ENCODE data around the gene LRRC56.
"Not testable (repeated sequence)": the region's sequence is repeated elsewhere in the genome, so short reads cannot be mapped to it uniquely, and the experiment has no call there.

Gene LRRC56

DNA sequence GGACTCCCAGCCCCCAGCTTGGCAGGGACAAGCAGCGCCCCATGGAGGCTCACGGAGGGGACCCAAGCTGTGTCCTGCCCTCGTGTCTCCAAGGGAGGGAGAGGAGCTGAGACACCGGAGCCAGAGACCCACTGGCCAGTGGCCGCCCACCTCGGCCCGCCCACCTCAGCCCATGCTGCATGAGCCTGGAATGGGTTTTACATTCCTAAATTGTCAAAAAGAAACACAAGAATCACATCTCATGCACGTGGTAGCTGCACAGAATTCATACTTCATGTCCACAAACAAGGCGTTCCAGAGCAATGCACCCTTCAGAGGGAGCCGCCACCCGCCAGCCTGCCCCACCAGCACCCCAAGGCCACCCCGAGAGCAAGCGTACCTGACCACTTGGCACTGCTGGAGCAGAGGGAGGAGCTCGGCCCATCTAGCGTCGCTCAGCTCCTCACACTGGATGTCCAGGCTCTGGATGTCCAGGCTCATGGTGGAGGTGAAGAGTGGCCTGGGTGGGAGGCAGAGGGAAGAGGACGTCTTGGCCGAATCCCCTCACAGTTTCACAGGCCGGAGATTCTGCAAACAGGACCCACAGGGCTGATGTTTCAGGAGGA is 35.5 kb upstream of the LRRC56 start:
- in situ Hi-C loops (cut with MboI; ENCODE audit: low sequenced_read_pairs), result no loop called here

GRCh38 chr11:502288-503178 is 34.8 kb upstream of the LRRC56 start:
- in situ Hi-C loops (cut with MboI; ENCODE audit: low sequenced_read_pairs), result no loop called here

GRCh38 chr11:503179-503981 is 33.9 kb upstream of the LRRC56 start:
- in situ Hi-C loops (cut with MboI; ENCODE audit: low sequenced_read_pairs), result no loop called here

- in situ Hi-C loops (cut with MboI; ENCODE audit: low sequenced_read_pairs), result no loop called here
Measured at GRCh38 chr11:504053-504993, 33.0 kb upstream of the LRRC56 start.

GRCh38 chr11:504994-505344 is 32.4 kb upstream of the LRRC56 start:
- in situ Hi-C loops (cut with MboI; ENCODE audit: low sequenced_read_pairs), result no loop called here

DNA sequence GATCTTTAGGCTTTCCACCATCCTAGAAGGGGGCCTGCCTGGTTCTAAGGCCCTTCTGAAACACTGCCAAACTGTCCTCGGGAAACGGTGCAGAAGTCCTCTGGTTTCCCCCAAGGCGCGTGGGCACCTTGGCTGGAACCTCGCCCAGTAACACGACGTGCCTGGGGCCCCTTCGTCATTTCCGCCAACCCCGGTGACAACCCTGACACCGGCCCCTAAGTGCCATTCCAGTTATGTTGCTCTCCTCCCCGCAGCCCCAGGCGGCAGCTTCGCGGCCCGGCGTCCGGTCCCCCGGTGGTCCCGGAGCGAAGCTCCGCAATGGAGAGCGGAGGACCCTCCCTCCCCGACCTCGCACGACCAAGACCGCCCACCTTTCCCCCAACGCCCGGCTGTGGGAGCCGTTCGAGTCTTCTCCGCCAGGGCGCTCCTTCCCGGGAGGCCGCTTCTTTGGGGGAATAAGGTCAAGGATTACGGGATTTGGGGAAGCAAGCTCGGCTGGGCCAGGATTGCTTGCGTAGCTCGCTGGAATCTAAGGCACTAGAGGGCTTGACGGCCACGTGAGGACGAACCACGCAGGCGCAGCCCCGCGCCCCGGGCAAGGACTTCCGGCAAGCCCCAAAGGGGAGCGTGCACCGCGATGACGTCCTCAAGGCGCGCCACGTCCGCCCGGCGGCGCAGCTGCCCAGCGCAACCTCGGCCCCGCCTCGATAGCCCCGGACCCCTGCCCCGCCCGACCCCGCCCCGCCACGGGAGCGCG is 30.9 kb upstream of the LRRC56 start:
- in situ Hi-C loops (cut with MboI; ENCODE audit: low sequenced_read_pairs), result no loop called here

DNA sequence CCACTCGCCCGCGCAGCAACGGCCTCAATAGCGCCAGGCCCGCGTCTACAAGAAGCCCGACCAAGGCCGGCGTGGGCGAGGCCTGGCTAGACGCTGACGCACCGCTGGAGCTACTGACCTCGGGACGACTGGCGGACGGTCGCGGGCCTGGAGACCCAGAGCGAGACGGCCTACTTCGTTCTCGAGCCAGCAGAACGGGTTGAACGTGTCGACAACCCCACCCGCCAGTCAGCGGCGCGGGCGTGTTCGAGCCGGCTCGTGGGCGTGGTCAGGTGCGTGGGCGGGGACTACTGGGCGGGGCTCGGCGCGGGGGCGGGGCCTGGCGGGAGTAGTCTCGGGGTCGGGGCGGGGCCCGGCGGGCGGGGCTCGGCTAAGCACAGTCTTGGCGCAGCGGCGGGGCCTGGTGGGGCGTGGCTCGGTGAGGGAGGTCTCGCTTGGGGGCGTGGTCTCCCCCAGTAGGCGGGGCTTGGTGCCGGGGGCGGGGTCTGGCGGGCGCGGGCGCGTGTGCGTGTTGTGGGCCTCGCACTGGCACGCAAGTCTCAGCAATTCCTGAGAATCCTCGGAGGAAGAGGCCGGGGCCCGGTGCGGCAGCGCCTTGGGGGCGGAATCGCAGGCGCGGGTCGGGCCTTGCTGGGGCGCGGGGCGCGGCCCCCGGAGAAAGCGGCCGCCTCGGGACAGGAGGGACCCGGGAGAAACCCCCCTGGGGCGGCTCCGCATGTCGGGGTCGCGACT is 30.2 kb upstream of the LRRC56 start, which contains the start of gene RNH1:
Gene RNH1, minus strand, starts transcription at position 248 of the 732 bp plus-strand sequence. CDS start 5,080 bp downstream, outside the sequence.
- in situ Hi-C loops (cut with MboI; ENCODE audit: low sequenced_read_pairs), result no loop called here

DNA sequence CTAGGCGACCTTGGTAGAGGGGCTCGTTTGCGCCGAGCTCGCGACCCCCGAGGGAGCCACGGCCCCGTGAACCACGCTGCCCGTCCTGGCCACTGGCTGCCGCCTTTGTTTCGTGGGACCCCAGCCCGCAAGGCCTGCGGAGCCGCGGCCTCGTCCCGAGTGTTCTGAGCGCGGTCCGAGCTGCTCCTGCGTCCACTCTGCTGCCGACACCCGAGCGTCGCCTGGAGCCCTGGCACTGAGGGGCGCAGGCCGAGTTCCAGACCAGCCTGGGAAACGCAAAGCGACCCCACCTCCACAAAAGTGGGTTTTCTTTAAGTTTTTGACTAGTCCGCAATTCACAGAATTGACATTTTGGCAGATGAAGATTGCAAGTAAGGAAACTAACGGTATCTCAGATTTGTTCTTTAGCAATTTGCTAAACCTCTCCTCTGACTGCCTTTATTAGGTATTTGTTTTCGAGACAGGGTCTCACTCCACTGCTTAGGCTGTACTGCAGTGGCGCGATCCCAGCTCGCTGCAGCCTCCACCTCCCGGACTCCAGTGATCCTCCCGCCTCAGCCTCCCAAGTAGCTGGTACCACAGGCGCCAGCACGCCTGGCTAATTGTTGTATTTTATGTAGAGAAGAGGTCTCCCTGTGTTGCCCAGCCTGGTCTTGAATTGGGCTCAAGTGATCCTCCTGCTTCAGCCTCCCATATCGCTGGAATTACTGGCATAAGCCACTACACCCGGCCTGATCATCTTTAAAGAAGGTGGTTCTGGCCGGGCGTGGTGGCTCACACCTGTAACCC is 29.4 kb upstream of the LRRC56 start:
- in situ Hi-C loops (cut with MboI; ENCODE audit: low sequenced_read_pairs), result no loop called here

DNA sequence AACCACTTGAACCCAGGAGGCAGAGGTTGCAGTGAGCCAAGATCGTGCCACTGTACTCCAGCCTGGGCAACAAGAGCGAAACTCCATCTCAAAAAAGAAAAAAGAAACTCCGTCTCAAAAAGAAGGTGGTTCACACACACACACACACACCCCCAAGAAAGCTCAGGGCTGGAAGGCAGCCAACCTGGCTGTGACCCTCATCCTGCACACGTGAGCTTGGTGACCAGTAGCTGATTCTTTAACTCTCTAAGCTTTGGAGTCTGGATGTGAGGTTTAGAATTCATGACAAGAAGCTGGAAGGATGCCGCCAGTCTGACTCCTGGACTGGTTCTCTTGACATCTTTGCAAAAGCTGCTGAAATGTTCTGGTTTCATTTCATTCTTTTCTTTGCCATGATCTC is 28.4 kb upstream of the LRRC56 start:
- in situ Hi-C loops (cut with MboI; ENCODE audit: low sequenced_read_pairs), result no loop called here

- in situ Hi-C loops (cut with MboI; ENCODE audit: low sequenced_read_pairs), result no loop called here
Measured at GRCh38 chr11:512761-513595, 24.3 kb upstream of the LRRC56 start.

DNA sequence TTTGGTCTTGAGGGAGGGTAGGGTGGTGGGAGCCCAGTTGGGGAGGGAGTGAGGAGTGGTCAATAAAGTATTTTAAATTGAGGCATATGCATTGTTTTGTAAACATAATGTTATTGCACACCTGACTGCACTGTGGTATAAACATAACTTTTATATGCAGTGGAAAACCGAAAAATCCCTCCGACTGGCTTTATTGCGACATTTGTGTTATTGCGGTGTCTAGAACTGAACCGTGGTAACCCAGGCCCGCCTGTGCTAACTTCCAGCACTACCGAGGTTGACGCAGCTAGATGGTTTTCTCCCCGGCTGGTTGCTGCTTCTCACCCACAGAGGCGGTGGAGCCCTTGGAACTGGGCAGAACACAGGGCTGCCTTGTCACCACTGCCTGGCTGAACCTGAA is 22.7 kb upstream of the LRRC56 start:
- in situ Hi-C loops (cut with MboI; ENCODE audit: low sequenced_read_pairs), result no loop called here

- in situ Hi-C loops (cut with MboI; ENCODE audit: low sequenced_read_pairs), result no loop called here
Measured at GRCh38 chr11:515131-515530, 22.2 kb upstream of the LRRC56 start.

DNA sequence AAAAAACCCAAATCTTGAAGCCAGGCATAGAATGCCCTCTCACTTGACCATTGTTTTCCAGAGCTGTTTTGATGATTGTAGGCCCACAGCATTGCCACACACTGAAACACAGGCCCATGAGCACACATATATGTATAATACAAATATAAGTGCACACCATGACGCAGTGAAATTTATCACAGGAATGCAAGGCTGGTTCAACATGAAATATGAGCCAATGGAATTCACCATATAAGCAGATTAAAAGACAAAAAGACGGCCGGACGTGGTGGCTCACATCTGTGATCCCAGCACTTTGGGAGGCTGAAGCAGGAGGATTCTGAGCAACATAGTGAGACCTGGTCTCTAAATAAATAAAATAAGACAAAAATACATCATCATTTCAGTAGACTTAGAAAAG is 20.9 kb upstream of the LRRC56 start:
- in situ Hi-C loops (cut with MboI; ENCODE audit: low sequenced_read_pairs), result no loop called here

DNA sequence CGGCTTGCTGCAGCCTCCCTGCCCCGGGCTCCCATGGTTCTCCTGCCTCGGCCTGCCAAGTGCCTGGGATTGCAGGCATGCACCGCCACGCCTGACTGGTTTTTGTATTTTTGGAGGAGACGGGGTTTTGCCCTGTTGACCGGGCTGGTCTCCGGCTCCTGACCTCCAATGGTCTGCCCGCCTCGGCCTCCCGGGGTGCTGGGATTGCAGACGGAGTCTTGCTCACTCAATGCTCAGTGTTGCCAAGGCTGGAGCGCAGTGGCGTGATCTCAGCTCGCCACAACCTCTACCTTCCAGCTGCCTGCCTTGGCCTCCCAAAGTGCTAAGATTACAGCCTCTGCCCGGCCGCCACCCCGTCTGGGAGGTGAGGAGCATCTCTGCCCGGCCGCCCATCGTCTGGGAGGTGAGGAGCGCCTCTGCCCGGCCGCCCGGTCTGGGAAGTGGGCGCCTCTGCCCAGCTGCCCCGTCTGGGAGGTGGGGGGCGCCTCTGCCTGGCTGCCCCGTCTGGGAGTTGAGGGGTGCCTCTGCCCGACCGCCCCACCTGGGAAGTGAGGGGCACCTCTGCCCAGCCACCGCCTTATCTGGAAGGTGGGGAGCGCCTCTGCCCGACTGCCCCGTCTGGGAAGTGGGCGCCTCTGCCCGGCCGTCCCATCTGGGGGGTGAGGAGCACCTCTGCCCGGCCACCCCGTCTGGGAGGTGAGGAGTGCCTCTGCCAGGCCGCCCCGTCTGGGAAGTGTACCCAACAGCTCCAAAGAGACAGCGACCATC is 20.2 kb upstream of the LRRC56 start:
- in situ Hi-C loops (cut with MboI; ENCODE audit: low sequenced_read_pairs), result not testable (repeated sequence)

DNA sequence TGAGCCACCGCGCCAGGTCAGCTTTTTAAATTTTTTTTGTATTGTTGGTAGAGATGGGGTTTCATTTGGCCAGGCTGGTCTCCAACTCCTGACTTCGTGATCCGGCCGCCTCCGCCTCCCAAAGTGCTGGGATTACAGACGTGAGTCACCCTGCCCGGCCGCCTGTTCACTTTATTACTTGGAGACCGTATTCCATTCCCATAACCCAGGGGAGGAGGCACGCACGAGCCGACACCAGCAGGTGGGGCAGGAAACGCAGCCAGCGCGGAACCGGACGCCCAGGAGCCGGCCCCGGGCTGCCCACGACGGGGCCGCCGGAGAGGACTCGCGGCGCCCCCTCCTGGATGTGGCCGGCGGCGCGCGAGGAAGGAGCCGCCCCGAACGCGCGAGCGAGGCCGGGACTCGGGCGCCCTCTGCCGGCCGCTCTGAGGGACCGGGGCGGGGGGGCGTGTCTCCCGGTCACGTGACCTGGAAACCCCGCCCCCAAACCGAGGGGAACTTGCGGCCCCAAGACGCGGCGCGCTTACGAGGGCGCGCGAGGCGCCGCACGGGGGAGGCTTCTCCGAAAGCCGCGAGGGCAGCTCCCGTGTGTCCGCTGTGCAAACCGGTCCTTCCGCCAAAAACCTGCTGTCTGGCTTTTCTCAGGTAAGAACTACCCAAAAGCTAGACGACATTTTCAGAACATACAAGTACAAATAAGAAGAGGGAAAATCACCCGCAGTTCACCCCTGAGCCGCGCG is 18.7 kb upstream of the LRRC56 start:
- in situ Hi-C loops (cut with MboI; ENCODE audit: low sequenced_read_pairs), result no loop called here

All from HL-60/S4 treated with retinoic acid at 250 ng/mL for 4 days and 3 days (cell line).